H1 (cell line): ENCODE results near the gene SEMA3A.

Experiments used
- GABPA ChIP-seq: IDR thresholded peaks from 2 replicates; pipeline ENCODE4 v1.6.1; 2011; ENCODE audit warnings: mild to moderate bottlenecking, low read length, moderate library complexity, borderline replicate concordance; ENCODE audit not compliant: insufficient read depth
- GTF2F1 ChIP-seq: IDR thresholded peaks from 2 replicates; pipeline ENCODE4 v1.6.1; 2012; ENCODE audit warnings: low read depth, low read length, improper control_type of control experiment, borderline replicate concordance
- JUND ChIP-seq: IDR thresholded peaks from 2 replicates; pipeline ENCODE4 v1.6.1; 2011; ENCODE audit warnings: mild to moderate bottlenecking, improper control_type of control experiment, low read length
- POLR2A ChIP-seq, 2 experiments: IDR thresholded peaks; 1 replicate in 1 of 2; 2 replicates in 1 of 2; pipeline ENCODE4 v1.6.1; 2011; ENCODE audit warnings: low read depth in 2 of 2, low read length in 2 of 2, mild to moderate bottlenecking in 2 of 2; ENCODE audit errors: control extremely low read depth in 1 of 2
- RBBP5 ChIP-seq: IDR thresholded peaks from 2 replicates; pipeline ENCODE4 v1.7.1; 2012; ENCODE audit warnings: low read depth, mild to moderate bottlenecking, inconsistent platforms, low read length, moderate library complexity, borderline replicate concordance
- SAP30 ChIP-seq: fragments of 300-600 bp; sonication (generic); IDR thresholded peaks from 2 replicates; pipeline ENCODE4 v1.7.1; 2012; ENCODE audit warnings: low read length, moderate library complexity, mild to moderate bottlenecking, inconsistent platforms; ENCODE audit not compliant: insufficient read depth, insufficient replicate concordance
- SP1 ChIP-seq: IDR thresholded peaks from 2 replicates; pipeline ENCODE4 v1.6.1; 2011; ENCODE audit warnings: low read depth, low read length
- TAF1 ChIP-seq: IDR thresholded peaks from 2 replicates; pipeline ENCODE4 v1.6.1; 2011; ENCODE audit warnings: mild to moderate bottlenecking, low read depth, low read length

DNA sequence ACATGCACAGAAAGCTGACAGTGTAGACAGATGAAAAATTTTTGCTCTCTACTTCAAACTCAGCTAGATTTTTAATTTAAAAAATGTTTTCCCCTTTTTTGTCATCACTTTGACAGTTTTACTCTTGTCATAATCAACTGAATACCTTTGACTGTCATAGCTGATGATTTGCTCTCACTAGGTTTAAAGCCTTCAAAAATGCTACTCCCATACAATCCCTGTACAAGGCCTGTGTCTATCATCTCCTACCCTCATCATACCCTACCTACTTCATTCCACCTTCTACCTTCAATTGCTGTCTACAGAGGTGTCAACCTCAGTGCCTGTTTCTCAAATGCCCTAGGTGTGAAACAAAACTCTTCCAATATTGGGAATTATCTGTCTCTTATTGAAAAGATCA is 230.3 kb downstream of the SEMA3A start:
- TF ChIP-seq GTF2F1 (no peak), RBBP5 (no peak), SAP30 (no peak), POLR2A (IDR thresholded peaks at IDR 0.05; ENCODE audit: control extremely low read depth in 1 of 2, low read depth in 2 of 2, low read length in 2 of 2) (no peak), SP1 (no peak), JUND (no peak), GABPA (no peak), TAF1 (no peak)
